Keratinocyte (primary cell): ENCODE results near the gene FHIT. TPM values are rescaled to one million over a fixed set of nuclear protein-coding genes. Genes with fewer than 3 reads are reported as not detected.

ENCODE experiments used
- DNase-seq: peaks from one replicate; pipeline ENCODE4 v3.0.0-alpha.2; 2011; ENCODE audit warnings: low read depth, missing footprints, low spot score
- FAIRE-seq: peaks from 2 replicates; lab custom pipeline; 2011; peaks lifted over from hg19 to GRCh38; lab: Jason Lieb, UNC
- H2AFZ ChIP-seq: 2 replicates; pipeline ENCODE4 v1.6.0; 2012; ENCODE audit warnings: low read length, control low read depth, inconsistent platforms; ENCODE audit not compliant: control insufficient read depth
- H3K27ac ChIP-seq: 2 replicates; pipeline ENCODE4 v1.5.1; 2011; ENCODE audit warnings: low read length; ENCODE audit not compliant: control insufficient read depth, insufficient read depth
- H3K27me3 ChIP-seq: 3 replicates; pipeline ENCODE4 v1.6.0; 2011; ENCODE audit warnings: low read length; ENCODE audit not compliant: control insufficient read depth, insufficient read depth; ENCODE audit errors: extremely low read depth
- H3K36me3 ChIP-seq, 2 experiments: 2 replicates in 1 of 2; 3 replicates in 1 of 2; pipeline ENCODE4 v1.5.1; 2011; ENCODE audit warnings: low read length in 2 of 2, mild to moderate bottlenecking in 1 of 2; ENCODE audit not compliant: control insufficient read depth in 2 of 2, insufficient read depth in 2 of 2; ENCODE audit errors: extremely low read depth in 1 of 2
- H3K4me1 ChIP-seq: 3 replicates; pipeline ENCODE4 v1.5.1; 2011; ENCODE audit warnings: low read length; ENCODE audit not compliant: control insufficient read depth, insufficient read depth; ENCODE audit errors: extremely low read depth
- H3K4me2 ChIP-seq: 3 replicates; pipeline ENCODE4 v1.6.0; 2011; ENCODE audit warnings: low read depth, low read length; ENCODE audit not compliant: control insufficient read depth, insufficient read depth; ENCODE audit errors: extremely low read depth
- H3K4me3 ChIP-seq, 3 experiments: fragments of 200-600 bp in 1 of 3; sonication (generic) in 1 of 3; 2 replicates in 2 of 3; 3 replicates in 1 of 3; pipeline ENCODE4 v1.5.1; 2011 to 2016; ENCODE audit warnings: low read length in 3 of 3, mild to moderate bottlenecking in 3 of 3, control low read depth in 2 of 3, inconsistent platforms in 1 of 3, low read depth in 1 of 3, mixed read lengths in 1 of 3, mixed run types in 1 of 3, moderate library complexity in 1 of 3; ENCODE audit not compliant: control insufficient read depth in 2 of 3, insufficient read depth in 2 of 3; ENCODE audit errors: extremely low read depth in 1 of 3
- H3K79me2 ChIP-seq: 2 replicates; pipeline ENCODE4 v1.6.0; 2012; ENCODE audit warnings: low read length; ENCODE audit not compliant: control insufficient read depth, insufficient read depth
- H3K9ac ChIP-seq: 3 replicates; pipeline ENCODE4 v1.6.0; 2011; ENCODE audit warnings: low read length; ENCODE audit not compliant: control insufficient read depth, insufficient read depth; ENCODE audit errors: extremely low read depth
- H3K9me1 ChIP-seq: 3 replicates; pipeline ENCODE4 v1.6.0; 2011; ENCODE audit warnings: low read length; ENCODE audit not compliant: control insufficient read depth, insufficient read depth; ENCODE audit errors: extremely low read depth
- H3K9me3 ChIP-seq: 2 replicates; pipeline ENCODE4 v1.5.1; 2012; ENCODE audit warnings: low read depth, low read length; ENCODE audit not compliant: control insufficient read depth
- H4K20me1 ChIP-seq: 3 replicates; pipeline ENCODE4 v1.6.0; 2011; ENCODE audit warnings: low read length; ENCODE audit not compliant: control insufficient read depth, insufficient read depth; ENCODE audit errors: extremely low read depth
- EZH2 ChIP-seq: IDR thresholded peaks from one replicate; pipeline ENCODE4 v1.6.1; 2012; ENCODE audit warnings: inconsistent platforms, mild to moderate bottlenecking, low read length, moderate library complexity
- dilution Hi-C: fragments of 300-500 bp; cut with MboI; formaldehyde crosslinking; loops from one replicate; pipeline ENCODE4 v1.7.0; 2020; ENCODE audit warnings: low sequenced_read_pairs; ENCODE audit not compliant: extremely low pct_ligation_motif_present
- polyA plus RNA-seq, 5 experiments: library from polyadenylated mRNA; depleted of rRNA in 3 of 5; stranded (reverse) in 3 of 5; stranded (forward) in 1 of 5; unstranded in 1 of 5; fragments of >200 nt; gene quantifications; 1 replicate in 1 of 5; 2 replicates in 3 of 5; 3 replicates in 1 of 5; pipeline versions ENCODE4 v1.2.1 to v1.2.3, GENCODE V29; 2011 to 2012; ENCODE audit warnings: missing spikeins in 2 of 5, low read depth in 1 of 5, low replicate concordance in 1 of 5
- TF ChIP-seq, protein P1 (sequence below), 3 experiments: IDR thresholded peaks in 1 of 3; conservative IDR thresholded peaks in 1 of 3; optimal IDR thresholded peaks in 1 of 3; 2 replicates in 2 of 3; 3 replicates in 1 of 3; pipeline versions ENCODE3 to v1.5.1; 2011; ENCODE audit warnings: low read length in 3 of 3, mild to moderate bottlenecking in 3 of 3, moderate library complexity in 2 of 3, control low read depth in 1 of 3, inconsistent platforms in 1 of 3; ENCODE audit not compliant: insufficient read depth in 2 of 3; ENCODE audit errors: extremely low read depth in 1 of 3

FHIT gene
- polyA plus RNA-seq, 1 donor (not counting 4 experiments of a cell fraction or from before 2014, with no cell fraction given), result 2.2 TPM

DNA sequence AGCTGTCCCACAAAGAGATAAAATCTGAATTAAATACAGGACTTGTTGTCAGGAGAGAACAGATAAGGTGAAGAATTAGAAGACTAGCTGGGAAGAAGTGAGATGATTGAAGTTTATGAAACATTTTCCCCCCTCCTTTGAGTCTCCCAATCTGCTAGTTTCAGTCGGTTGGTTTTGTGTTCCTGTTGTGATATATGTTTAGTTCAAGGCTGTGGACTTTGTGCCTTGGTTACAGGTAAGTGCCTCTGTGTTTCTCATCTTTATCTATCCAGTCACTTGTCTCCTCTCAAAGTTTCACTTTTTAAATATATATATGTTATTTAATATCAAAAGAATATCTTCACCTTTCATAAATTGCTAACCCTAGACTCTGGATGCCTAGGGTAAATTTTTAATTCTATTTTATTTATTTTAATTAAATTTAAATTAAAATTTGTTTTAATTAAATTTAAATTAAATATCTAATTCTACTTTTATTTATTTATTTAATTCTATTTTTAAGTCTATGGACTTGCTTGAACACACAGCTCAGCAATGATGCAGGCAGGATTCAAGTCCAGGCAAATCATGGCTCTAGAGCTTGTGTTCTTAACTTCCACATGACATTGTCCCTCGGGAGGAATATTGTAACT, 190.0 kb downstream of the FHIT start:
- Histone ChIP-seq H3K79me2 (no peaks in the 10 kb centered on the region), H4K20me1 (no peaks in the 10 kb centered on the region)
- dilution Hi-C loops, result no loop called here

DNA sequence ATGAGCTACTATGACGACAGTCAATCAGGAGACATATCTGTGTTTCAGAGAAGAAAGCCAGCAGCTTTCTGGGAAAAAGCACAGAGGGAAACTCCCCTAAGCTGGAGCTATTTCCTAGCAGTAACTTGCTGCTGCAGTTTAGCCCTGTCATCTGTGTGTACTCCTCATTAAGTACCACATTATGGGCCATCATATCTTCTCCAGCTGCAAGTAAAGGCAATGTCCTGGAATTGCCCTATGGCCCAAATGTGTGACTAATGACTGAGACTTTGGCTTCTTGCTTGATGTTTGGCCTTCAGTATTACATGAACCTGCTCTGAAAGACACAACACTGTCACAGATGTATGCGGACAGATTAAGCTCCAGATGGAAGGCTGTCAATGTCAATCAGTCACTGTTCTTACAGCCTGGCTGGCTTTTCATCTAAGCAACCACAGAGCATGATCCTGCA, 190.8 kb downstream of the FHIT start:
- Histone ChIP-seq H3K4me3 (no peak overlapping the region), H3K9ac (no peak overlapping the region)
- no peak for DNase-seq

More for the DNA sequence above, 190.0 kb downstream of the FHIT start:
- no peak overlapping the region for H3K4me2 ChIP-seq
- H3K27me3 ChIP-seq, result no peaks in the 10 kb centered on the region
- peaks cover 5% of the 10 kb centered on the region for H3K4me1 ChIP-seq
- no peaks in the 10 kb centered on the region for H3K9me3 ChIP-seq
- H3K4me3 ChIP-seq, result no peak overlapping the region
- H3K9me1 ChIP-seq, result no peaks in the 10 kb centered on the region
- no peaks in the 10 kb centered on the region for H3K36me3 ChIP-seq
- FAIRE-seq (no peak), DNase-seq (no peak)
- H3K27ac ChIP-seq, result no peak overlapping the region
- TF ChIP-seq, protein P1, sequence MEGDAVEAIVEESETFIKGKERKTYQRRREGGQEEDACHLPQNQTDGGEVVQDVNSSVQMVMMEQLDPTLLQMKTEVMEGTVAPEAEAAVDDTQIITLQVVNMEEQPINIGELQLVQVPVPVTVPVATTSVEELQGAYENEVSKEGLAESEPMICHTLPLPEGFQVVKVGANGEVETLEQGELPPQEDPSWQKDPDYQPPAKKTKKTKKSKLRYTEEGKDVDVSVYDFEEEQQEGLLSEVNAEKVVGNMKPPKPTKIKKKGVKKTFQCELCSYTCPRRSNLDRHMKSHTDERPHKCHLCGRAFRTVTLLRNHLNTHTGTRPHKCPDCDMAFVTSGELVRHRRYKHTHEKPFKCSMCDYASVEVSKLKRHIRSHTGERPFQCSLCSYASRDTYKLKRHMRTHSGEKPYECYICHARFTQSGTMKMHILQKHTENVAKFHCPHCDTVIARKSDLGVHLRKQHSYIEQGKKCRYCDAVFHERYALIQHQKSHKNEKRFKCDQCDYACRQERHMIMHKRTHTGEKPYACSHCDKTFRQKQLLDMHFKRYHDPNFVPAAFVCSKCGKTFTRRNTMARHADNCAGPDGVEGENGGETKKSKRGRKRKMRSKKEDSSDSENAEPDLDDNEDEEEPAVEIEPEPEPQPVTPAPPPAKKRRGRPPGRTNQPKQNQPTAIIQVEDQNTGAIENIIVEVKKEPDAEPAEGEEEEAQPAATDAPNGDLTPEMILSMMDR (optimal IDR thresholded peaks at IDR 0.05 in 1 of 3, IDR thresholded peaks at IDR 0.05 in 1 of 3, conservative IDR thresholded peaks at IDR 0.05 in 1 of 3; ENCODE audit: extremely low read depth in 1 of 3, insufficient read depth in 2 of 3, low read length in 3 of 3), result no peak
- TF ChIP-seq EZH2, result no peak
- H2AFZ ChIP-seq, result no peak overlapping the region
- H3K9ac ChIP-seq, result no peak overlapping the region

More for the DNA sequence above, 190.8 kb downstream of the FHIT start:
- Histone ChIP-seq H3K4me1 (peaks cover 5% of the 10 kb centered on the region), H3K9me3 (no peaks in the 10 kb centered on the region), H4K20me1 (no peaks in the 10 kb centered on the region), H3K27me3 (no peaks in the 10 kb centered on the region), H3K4me2 (no peak overlapping the region), H3K27ac (no peak overlapping the region), H3K36me3 (no peaks in the 10 kb centered on the region), H3K79me2 (no peaks in the 10 kb centered on the region), H2AFZ (no peak overlapping the region), H3K9me1 (no peaks in the 10 kb centered on the region)
- dilution Hi-C loops, result no loop called here
- TF ChIP-seq, protein P1 (optimal IDR thresholded peaks at IDR 0.05 in 1 of 3, IDR thresholded peaks at IDR 0.05 in 1 of 3, conservative IDR thresholded peaks at IDR 0.05 in 1 of 3; ENCODE audit: extremely low read depth in 1 of 3, insufficient read depth in 2 of 3, low read length in 3 of 3), result no peak
- no peak for TF ChIP-seq EZH2
- peak; percentile 51 for FAIRE-seq
